Liver (tissue), 9 donors: ENCODE measurements around the gene ZFAND2A. TPM values are rescaled to one million over a fixed set of nuclear protein-coding genes. Genes with fewer than 3 reads are reported as not detected.

ENCODE experiments used
- DNase-seq: peaks from one replicate; pipeline ENCODE4 v3.0.0-alpha.2; 2017; ENCODE audit warnings: low spot score
- H3K27ac ChIP-seq, 2 donors: one replicate each; pipeline ENCODE4 v1.7.0; 2013; ENCODE audit warnings: inconsistent platforms in 2 of 2, low read length in 2 of 2, control low read depth in 1 of 2, low read depth in 1 of 2, mild to moderate bottlenecking in 1 of 2
- H3K27me3 ChIP-seq, 4 donors: one replicate each; pipeline versions ENCODE4 v1.6.1 to v1.7.0; 2013; ENCODE audit warnings: low read length in 3 of 4, inconsistent platforms in 1 of 4, mild to moderate bottlenecking in 1 of 4, moderate library complexity in 1 of 4; ENCODE audit not compliant: control insufficient read depth in 4 of 4, insufficient read depth in 4 of 4
- H3K36me3 ChIP-seq, 4 donors: one replicate each; pipeline versions ENCODE4 v1.6.1 to v1.7.0; 2013; ENCODE audit warnings: low read length in 3 of 4, mild to moderate bottlenecking in 3 of 4, low read depth in 1 of 4, moderate library complexity in 1 of 4; ENCODE audit not compliant: control insufficient read depth in 4 of 4, insufficient read depth in 3 of 4
- H3K4me1 ChIP-seq, 4 donors: one replicate each; pipeline versions ENCODE4 v1.6.1 to v1.7.0; 2013; ENCODE audit warnings: low read length in 3 of 4, mild to moderate bottlenecking in 3 of 4, moderate library complexity in 1 of 4; ENCODE audit not compliant: control insufficient read depth in 4 of 4, insufficient read depth in 4 of 4
- H3K4me3 ChIP-seq, 3 donors: one replicate each; pipeline versions ENCODE4 v1.6.1 to v1.7.0; 2013; ENCODE audit warnings: low read length in 3 of 3, control low read depth in 1 of 3, low read depth in 1 of 3, mild to moderate bottlenecking in 1 of 3
- H3K9ac ChIP-seq, 2 donors: one replicate each; pipeline ENCODE4 v1.7.0; 2013; ENCODE audit warnings: low read length in 2 of 2, mild to moderate bottlenecking in 2 of 2, moderate library complexity in 2 of 2, control low read depth in 1 of 2, low read depth in 1 of 2
- H3K9me3 ChIP-seq, 4 donors: one replicate each; pipeline versions ENCODE4 v1.6.1 to v1.7.0; 2013; ENCODE audit warnings: low read length in 3 of 4; ENCODE audit not compliant: control insufficient read depth in 4 of 4
- ATF3 ChIP-seq: IDR thresholded peaks from 2 replicates; pipeline ENCODE4 v1.6.1; 2016; ENCODE audit warnings: antibody characterized with exemption
- CTCF ChIP-seq: fragments of 150-350 bp; IDR thresholded peaks from 2 replicates; pipeline ENCODE4 v1.5.1; 2017; ENCODE audit warnings: improper control_type of control experiment, low read depth, low read length; ENCODE audit not compliant: missing input control
- EGR1 ChIP-seq, 2 donors: IDR thresholded peaks; 2 replicates each; pipeline ENCODE4 v1.6.1; 2016 to 2018; ENCODE audit warnings: antibody characterized with exemption in 2 of 2, low read depth in 2 of 2
- FOXA1 ChIP-seq: IDR thresholded peaks from 2 replicates; pipeline ENCODE4 v1.6.1; 2016; ENCODE audit warnings: antibody characterized with exemption
- FOXA2 ChIP-seq: IDR thresholded peaks from 2 replicates; pipeline ENCODE4 v1.6.1; 2016; ENCODE audit warnings: antibody characterized with exemption
- HNF4A ChIP-seq, 2 donors: conservative IDR thresholded peaks; 2 replicates each; pipeline ENCODE4 v1.6.1; 2016; ENCODE audit warnings: antibody characterized with exemption in 2 of 2, mild to moderate bottlenecking in 2 of 2
- HNF4G ChIP-seq: IDR thresholded peaks from 2 replicates; pipeline ENCODE4 v1.6.1; 2016; ENCODE audit warnings: antibody characterized with exemption
- JUND ChIP-seq, 2 donors: IDR thresholded peaks; 2 replicates each; pipeline ENCODE4 v1.6.1; 2016; ENCODE audit warnings: antibody characterized with exemption in 2 of 2
- NR2F2 ChIP-seq: IDR thresholded peaks from 2 replicates; pipeline ENCODE4 v1.6.1; 2016; ENCODE audit warnings: antibody characterized with exemption
- RAD21 ChIP-seq, 2 donors: IDR thresholded peaks; 2 replicates each; pipeline ENCODE4 v1.6.1; 2016; ENCODE audit warnings: antibody characterized with exemption in 2 of 2, mild to moderate bottlenecking in 2 of 2
- RXRA ChIP-seq, 2 donors: IDR thresholded peaks; 2 replicates each; pipeline ENCODE4 v1.6.1; 2017 to 2018; ENCODE audit warnings: antibody characterized with exemption in 2 of 2, mild to moderate bottlenecking in 1 of 2
- SP1 ChIP-seq: IDR thresholded peaks from 2 replicates; pipeline ENCODE4 v1.6.1; 2018; ENCODE audit warnings: antibody characterized with exemption, mild to moderate bottlenecking
- TAF1 ChIP-seq: conservative IDR thresholded peaks from 2 replicates; pipeline ENCODE4 v1.6.1; 2016; ENCODE audit warnings: antibody characterized with exemption, mild to moderate bottlenecking
- YY1 ChIP-seq: IDR thresholded peaks from 2 replicates; pipeline ENCODE4 v1.6.1; 2016; ENCODE audit warnings: antibody characterized with exemption, mild to moderate bottlenecking
- WGBS: extraction: QIAGEN DNeasy Blood & Tissue Kit; methylation state at CpG from one replicate; pipeline ENCODE4 v1.1.7; 2013; 5-methylcytosine and 5-hydroxymethylcytosine counted together
- polyA plus RNA-seq, 2 donors: library from polyadenylated mRNA; stranded (reverse) in 1 of 2; unstranded in 1 of 2; fragments of 200-250 nt in 1 of 2; fragments of >200 nt in 1 of 2; fragmentation: Nextera tagmentation in 1 of 2; extraction: Ambion mirVana in 1 of 2; gene quantifications; one replicate each; pipeline versions ENCODE4 v1.2.1 to v1.2.3, GENCODE V29; 2013 to 2015
- total RNA-seq, 2 donors: library from RNA; depleted of rRNA; stranded (reverse); fragments of >200 nt; gene quantifications; one replicate each; pipeline ENCODE4 v1.2.3, GENCODE V29; 2014
- TF ChIP-seq, protein P1 (sequence below): IDR thresholded peaks from 2 replicates; pipeline ENCODE4 v1.6.1; 2016; ENCODE audit warnings: antibody characterized with exemption
- TF ChIP-seq, protein P2 (sequence below): IDR thresholded peaks from 2 replicates; pipeline ENCODE4 v1.6.1; 2016; ENCODE audit warnings: antibody characterized with exemption, mild to moderate bottlenecking
- TF ChIP-seq, protein P3 (sequence below): IDR thresholded peaks from 2 replicates; pipeline ENCODE4 v1.6.1; 2016; ENCODE audit warnings: antibody characterized with exemption
- donor health status: healthy.
- donor health status: healthy.
- donor health status: healthy.
- donor health status: healthy.
- donor health status: healthy.

ZFAND2A gene
- total and polyA plus RNA-seq, 4 donors: 12.5 to 53.3 (median 33.5) TPM

- no peak overlapping the region for H3K4me3 ChIP-seq
- no peak for DNase-seq
Observed at GRCh38 chr7:1114088-1114487, 45.9 kb downstream of the ZFAND2A start.

More at GRCh38 chr7:1114088-1114487, 45.9 kb downstream of the ZFAND2A start:
- no peak for TF ChIP-seq RAD21 (IDR thresholded peaks at IDR 0.05)
- no peak for TF ChIP-seq YY1
- TF ChIP-seq RXRA (IDR thresholded peaks at IDR 0.05): no peak
- TF ChIP-seq, protein P1, sequence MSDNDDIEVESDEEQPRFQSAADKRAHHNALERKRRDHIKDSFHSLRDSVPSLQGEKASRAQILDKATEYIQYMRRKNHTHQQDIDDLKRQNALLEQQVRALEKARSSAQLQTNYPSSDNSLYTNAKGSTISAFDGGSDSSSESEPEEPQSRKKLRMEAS: no peak
- no peak for TF ChIP-seq CTCF
- no peak for TF ChIP-seq HNF4A (conservative IDR thresholded peaks at IDR 0.05)
- TF ChIP-seq TAF1: no peak
- no peak for TF ChIP-seq JUND (IDR thresholded peaks at IDR 0.05)
- no peak for TF ChIP-seq NR2F2
- no peak for TF ChIP-seq SP1
- TF ChIP-seq EGR1 (IDR thresholded peaks at IDR 0.05; ENCODE audit: low read depth in 2 of 2): no peak
- TF ChIP-seq FOXA2: no peak
- no peak for TF ChIP-seq ATF3
- no peak for TF ChIP-seq HNF4G
- TF ChIP-seq, protein P2, sequence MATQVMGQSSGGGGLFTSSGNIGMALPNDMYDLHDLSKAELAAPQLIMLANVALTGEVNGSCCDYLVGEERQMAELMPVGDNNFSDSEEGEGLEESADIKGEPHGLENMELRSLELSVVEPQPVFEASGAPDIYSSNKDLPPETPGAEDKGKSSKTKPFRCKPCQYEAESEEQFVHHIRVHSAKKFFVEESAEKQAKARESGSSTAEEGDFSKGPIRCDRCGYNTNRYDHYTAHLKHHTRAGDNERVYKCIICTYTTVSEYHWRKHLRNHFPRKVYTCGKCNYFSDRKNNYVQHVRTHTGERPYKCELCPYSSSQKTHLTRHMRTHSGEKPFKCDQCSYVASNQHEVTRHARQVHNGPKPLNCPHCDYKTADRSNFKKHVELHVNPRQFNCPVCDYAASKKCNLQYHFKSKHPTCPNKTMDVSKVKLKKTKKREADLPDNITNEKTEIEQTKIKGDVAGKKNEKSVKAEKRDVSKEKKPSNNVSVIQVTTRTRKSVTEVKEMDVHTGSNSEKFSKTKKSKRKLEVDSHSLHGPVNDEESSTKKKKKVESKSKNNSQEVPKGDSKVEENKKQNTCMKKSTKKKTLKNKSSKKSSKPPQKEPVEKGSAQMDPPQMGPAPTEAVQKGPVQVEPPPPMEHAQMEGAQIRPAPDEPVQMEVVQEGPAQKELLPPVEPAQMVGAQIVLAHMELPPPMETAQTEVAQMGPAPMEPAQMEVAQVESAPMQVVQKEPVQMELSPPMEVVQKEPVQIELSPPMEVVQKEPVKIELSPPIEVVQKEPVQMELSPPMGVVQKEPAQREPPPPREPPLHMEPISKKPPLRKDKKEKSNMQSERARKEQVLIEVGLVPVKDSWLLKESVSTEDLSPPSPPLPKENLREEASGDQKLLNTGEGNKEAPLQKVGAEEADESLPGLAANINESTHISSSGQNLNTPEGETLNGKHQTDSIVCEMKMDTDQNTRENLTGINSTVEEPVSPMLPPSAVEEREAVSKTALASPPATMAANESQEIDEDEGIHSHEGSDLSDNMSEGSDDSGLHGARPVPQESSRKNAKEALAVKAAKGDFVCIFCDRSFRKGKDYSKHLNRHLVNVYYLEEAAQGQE: no peak
- TF ChIP-seq, protein P3, sequence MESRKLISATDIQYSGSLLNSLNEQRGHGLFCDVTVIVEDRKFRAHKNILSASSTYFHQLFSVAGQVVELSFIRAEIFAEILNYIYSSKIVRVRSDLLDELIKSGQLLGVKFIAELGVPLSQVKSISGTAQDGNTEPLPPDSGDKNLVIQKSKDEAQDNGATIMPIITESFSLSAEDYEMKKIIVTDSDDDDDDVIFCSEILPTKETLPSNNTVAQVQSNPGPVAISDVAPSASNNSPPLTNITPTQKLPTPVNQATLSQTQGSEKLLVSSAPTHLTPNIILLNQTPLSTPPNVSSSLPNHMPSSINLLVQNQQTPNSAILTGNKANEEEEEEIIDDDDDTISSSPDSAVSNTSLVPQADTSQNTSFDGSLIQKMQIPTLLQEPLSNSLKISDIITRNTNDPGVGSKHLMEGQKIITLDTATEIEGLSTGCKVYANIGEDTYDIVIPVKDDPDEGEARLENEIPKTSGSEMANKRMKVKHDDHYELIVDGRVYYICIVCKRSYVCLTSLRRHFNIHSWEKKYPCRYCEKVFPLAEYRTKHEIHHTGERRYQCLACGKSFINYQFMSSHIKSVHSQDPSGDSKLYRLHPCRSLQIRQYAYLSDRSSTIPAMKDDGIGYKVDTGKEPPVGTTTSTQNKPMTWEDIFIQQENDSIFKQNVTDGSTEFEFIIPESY: no peak
- no peak for TF ChIP-seq FOXA1
- no peaks in the 10 kb centered on the region for H3K4me1 ChIP-seq
- H3K27ac ChIP-seq: no peak overlapping the region
- H3K9me3 ChIP-seq: no peaks in the 10 kb centered on the region
- 91% methylated on average over 13 of the region's 13 CpGs for WGBS
- no peaks in the 10 kb centered on the region for H3K36me3 ChIP-seq
- no peaks in the 10 kb centered on the region for H3K27me3 ChIP-seq
- H3K9ac ChIP-seq: no peak overlapping the region
